HepG2 (cell line): ENCODE data around the gene DDC. TPM values are rescaled to one million over a fixed set of nuclear protein-coding genes. Genes with fewer than 3 reads are reported as not detected.

Source experiments
- AGO2 ChIP-seq: fragments of 200-400 bp; formaldehyde crosslinking; optimal IDR thresholded peaks from 2 replicates; pipeline ENCODE3; 2017; ENCODE audit warnings: mild to moderate bottlenecking, low read depth, low read length, moderate library complexity
- AKAP8 ChIP-seq: sonication (generic); formaldehyde crosslinking; IDR thresholded peaks from 2 replicates; pipeline ENCODE4 v1.5.1; 2020; ENCODE audit warnings: mild to moderate bottlenecking, missing genetic modification reagents
- FOXJ3 ChIP-seq: sonication (generic); formaldehyde crosslinking; IDR thresholded peaks from 2 replicates; pipeline ENCODE4 v1.4.0; 2020; ENCODE audit warnings: missing genetic modification reagents, mild to moderate bottlenecking, borderline replicate concordance
- GATAD1 ChIP-seq: IDR thresholded peaks from 2 replicates; pipeline ENCODE4 v1.6.1; 2016; ENCODE audit warnings: missing genetic modification reagents, missing compliant biosample characterization
- GPN1 ChIP-seq: sonication (generic); formaldehyde crosslinking; IDR thresholded peaks from 2 replicates; pipeline ENCODE4 v1.5.1; 2020; ENCODE audit warnings: missing genetic modification reagents, borderline replicate concordance
- MEIS2 ChIP-seq: sonication (generic); formaldehyde crosslinking; IDR thresholded peaks from 2 replicates; pipeline ENCODE4 v1.9.0; 2021; ENCODE audit warnings: mild to moderate bottlenecking, missing genetic modification reagents
- ONECUT2 ChIP-seq: sonication (generic); formaldehyde crosslinking; IDR thresholded peaks from 2 replicates; pipeline ENCODE4 v1.4.0; 2020; ENCODE audit warnings: missing genetic modification reagents
- RXRB ChIP-seq: IDR thresholded peaks from 2 replicates; pipeline ENCODE4 v1.6.1; 2016; ENCODE audit warnings: borderline replicate concordance, missing genetic modification reagents, missing compliant biosample characterization
- SPEN ChIP-seq: sonication (generic); formaldehyde crosslinking; IDR thresholded peaks from 2 replicates; pipeline ENCODE4 v1.5.1; 2020; ENCODE audit warnings: low read depth, mild to moderate bottlenecking, missing genetic modification reagents
- ZNF24 ChIP-seq: fragments of 450-650 bp; IDR thresholded peaks from 2 replicates; pipeline ENCODE4 v1.6.1; 2017; ENCODE audit warnings: antibody characterized with exemption, mild to moderate bottlenecking
- ZNF550 ChIP-seq: sonication (generic); formaldehyde crosslinking; IDR thresholded peaks from 2 replicates; pipeline ENCODE4 v1.4.0; 2020; ENCODE audit warnings: mild to moderate bottlenecking, missing genetic modification reagents, borderline replicate concordance
- ZNF614 ChIP-seq: IDR thresholded peaks from 2 replicates; pipeline ENCODE4 v1.6.1; 2018; ENCODE audit warnings: missing biosample characterization, missing genetic modification reagents, inconsistent platforms, borderline replicate concordance
- ZNF850 ChIP-seq: sonication (generic); formaldehyde crosslinking; conservative IDR thresholded peaks from 2 replicates; pipeline ENCODE4 v1.9.0; 2021; ENCODE audit warnings: mild to moderate bottlenecking, missing genetic modification reagents
- polyA plus RNA-seq, 8 experiments: library from polyadenylated mRNA; depleted of rRNA in 3 of 8; stranded (reverse) in 7 of 8; unstranded in 1 of 8; fragments of >200 nt; fragmentation: Illumina TruSeq in 4 of 8; extraction: Trizol in 4 of 8; gene quantifications; 2 replicates each; pipeline versions ENCODE4 v1.2.1 to v1.2.3, GENCODE V29; 2011 to 2016; ENCODE audit warnings: low read depth in 4 of 8, missing spikeins in 1 of 8, mixed read lengths in 1 of 8; ENCODE audit not compliant: insufficient read depth in 1 of 8
- total RNA-seq, 5 experiments: library from RNA; depleted of rRNA; stranded (reverse); fragments of >200 nt; fragmentation: Illumina TruSeq; extraction: Trizol; gene quantifications; 2 replicates each; pipeline ENCODE4 v1.2.3, GENCODE V29; 2016; ENCODE audit warnings: low read depth in 1 of 5
- TF ChIP-seq, protein P1 (sequence below): sonication (generic); formaldehyde crosslinking; IDR thresholded peaks from 2 replicates; pipeline ENCODE4 v1.5.1; 2020; ENCODE audit warnings: missing genetic modification reagents, mild to moderate bottlenecking, borderline replicate concordance
- TF ChIP-seq, protein P2 (sequence below): sonication (generic); formaldehyde crosslinking; IDR thresholded peaks from 2 replicates; pipeline ENCODE4 v1.4.0; 2020; ENCODE audit warnings: missing genetic modification reagents, borderline replicate concordance
- TF ChIP-seq, protein P3 (sequence below): sonication (generic); formaldehyde crosslinking; IDR thresholded peaks from 2 replicates; pipeline ENCODE4 v1.4.0; 2020; ENCODE audit warnings: missing genetic modification reagents
- TF ChIP-seq, protein P4 (sequence below), 2 experiments: sonication (generic) in 1 of 2; formaldehyde crosslinking in 1 of 2; IDR thresholded peaks; 2 replicates each; pipeline versions ENCODE4 v1.4.0 to v1.6.1; 2018 to 2020; ENCODE audit warnings: missing genetic modification reagents in 2 of 2, borderline replicate concordance in 1 of 2, low read depth in 1 of 2, mild to moderate bottlenecking in 1 of 2, missing biosample characterization in 1 of 2
- TF ChIP-seq, protein P5 (sequence below): sonication (generic); formaldehyde crosslinking; conservative IDR thresholded peaks from 2 replicates; pipeline ENCODE4 v1.8.0; 2022; ENCODE audit warnings: mild to moderate bottlenecking, moderate library complexity, missing genetic modification reagents

The DDC gene
- total and polyA plus RNA-seq, 2 of the 13 experiments (the other 11 are each of a cell fraction or from before 2014, with no cell fraction given), result 11.7 to 93.3 TPM

DNA sequence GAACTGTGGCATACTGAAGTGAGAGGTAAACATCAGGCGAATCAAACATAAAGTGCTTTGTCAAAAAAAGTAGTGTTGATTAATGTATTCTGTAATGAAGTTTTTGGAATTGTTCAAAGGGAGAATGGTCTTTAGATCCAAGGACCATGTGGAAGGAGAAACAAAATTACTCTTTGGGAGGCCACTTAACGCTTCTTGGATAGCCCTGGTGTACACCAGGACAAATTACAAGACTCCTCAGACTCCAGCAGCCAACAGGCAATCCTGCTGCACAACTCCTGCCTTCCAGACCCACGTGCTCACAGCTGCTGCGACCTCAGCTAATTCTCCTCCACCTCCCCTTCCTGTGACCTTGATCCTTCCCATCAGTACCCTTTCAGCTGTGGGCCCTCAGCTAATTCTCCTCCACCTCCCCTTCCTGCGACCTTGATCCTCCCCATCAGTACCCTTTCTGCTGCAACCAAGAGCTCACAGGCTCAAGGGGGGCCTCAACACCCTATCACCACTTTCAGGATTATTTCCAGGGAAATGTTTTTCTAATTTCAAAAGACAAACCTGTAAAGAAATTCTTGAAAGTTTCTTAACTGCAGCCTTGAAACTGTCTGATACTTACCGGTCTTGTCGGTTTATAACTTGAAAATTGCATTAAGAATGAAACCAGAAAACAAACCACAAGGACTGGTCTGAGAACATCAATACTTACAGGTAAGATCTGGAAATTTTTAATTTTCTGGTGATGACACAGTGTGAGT, 29.7 kb upstream of the DDC start (continued):
- TF ChIP-seq, protein P1, sequence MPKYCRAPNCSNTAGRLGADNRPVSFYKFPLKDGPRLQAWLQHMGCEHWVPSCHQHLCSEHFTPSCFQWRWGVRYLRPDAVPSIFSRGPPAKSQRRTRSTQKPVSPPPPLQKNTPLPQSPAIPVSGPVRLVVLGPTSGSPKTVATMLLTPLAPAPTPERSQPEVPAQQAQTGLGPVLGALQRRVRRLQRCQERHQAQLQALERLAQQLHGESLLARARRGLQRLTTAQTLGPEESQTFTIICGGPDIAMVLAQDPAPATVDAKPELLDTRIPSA (CRISPR knock-in tag), result no peak
- TF ChIP-seq FOXJ3 (CRISPR knock-in tag) (no peak), GATAD1 (CRISPR knock-in tag) (no peak), ZNF550 (CRISPR knock-in tag) (no peak), ZNF24 (no peak), GPN1 (no peak), SPEN (CRISPR knock-in tag) (no peak), RXRB (CRISPR knock-in tag) (peak; percentile 49), AKAP8 (CRISPR knock-in tag) (no peak), ZNF850 (CRISPR knock-in tag) (no peak), MEIS2 (CRISPR knock-in tag) (no peak), ZNF614 (CRISPR knock-in tag) (no peak), ONECUT2 (CRISPR knock-in tag) (no peak), AGO2 (no peak)
- TF ChIP-seq, protein P2, sequence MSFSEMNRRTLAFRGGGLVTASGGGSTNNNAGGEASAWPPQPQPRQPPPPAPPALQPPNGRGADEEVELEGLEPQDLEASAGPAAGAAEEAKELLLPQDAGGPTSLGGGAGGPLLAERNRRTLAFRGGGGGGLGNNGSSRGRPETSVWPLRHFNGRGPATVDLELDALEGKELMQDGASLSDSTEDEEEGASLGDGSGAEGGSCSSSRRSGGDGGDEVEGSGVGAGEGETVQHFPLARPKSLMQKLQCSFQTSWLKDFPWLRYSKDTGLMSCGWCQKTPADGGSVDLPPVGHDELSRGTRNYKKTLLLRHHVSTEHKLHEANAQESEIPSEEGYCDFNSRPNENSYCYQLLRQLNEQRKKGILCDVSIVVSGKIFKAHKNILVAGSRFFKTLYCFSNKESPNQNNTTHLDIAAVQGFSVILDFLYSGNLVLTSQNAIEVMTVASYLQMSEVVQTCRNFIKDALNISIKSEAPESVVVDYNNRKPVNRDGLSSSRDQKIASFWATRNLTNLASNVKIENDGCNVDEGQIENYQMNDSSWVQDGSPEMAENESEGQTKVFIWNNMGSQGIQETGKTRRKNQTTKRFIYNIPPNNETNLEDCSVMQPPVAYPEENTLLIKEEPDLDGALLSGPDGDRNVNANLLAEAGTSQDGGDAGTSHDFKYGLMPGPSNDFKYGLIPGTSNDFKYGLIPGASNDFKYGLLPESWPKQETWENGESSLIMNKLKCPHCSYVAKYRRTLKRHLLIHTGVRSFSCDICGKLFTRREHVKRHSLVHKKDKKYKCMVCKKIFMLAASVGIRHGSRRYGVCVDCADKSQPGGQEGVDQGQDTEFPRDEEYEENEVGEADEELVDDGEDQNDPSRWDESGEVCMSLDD (CRISPR knock-in tag), result no peak
- TF ChIP-seq, protein P3, sequence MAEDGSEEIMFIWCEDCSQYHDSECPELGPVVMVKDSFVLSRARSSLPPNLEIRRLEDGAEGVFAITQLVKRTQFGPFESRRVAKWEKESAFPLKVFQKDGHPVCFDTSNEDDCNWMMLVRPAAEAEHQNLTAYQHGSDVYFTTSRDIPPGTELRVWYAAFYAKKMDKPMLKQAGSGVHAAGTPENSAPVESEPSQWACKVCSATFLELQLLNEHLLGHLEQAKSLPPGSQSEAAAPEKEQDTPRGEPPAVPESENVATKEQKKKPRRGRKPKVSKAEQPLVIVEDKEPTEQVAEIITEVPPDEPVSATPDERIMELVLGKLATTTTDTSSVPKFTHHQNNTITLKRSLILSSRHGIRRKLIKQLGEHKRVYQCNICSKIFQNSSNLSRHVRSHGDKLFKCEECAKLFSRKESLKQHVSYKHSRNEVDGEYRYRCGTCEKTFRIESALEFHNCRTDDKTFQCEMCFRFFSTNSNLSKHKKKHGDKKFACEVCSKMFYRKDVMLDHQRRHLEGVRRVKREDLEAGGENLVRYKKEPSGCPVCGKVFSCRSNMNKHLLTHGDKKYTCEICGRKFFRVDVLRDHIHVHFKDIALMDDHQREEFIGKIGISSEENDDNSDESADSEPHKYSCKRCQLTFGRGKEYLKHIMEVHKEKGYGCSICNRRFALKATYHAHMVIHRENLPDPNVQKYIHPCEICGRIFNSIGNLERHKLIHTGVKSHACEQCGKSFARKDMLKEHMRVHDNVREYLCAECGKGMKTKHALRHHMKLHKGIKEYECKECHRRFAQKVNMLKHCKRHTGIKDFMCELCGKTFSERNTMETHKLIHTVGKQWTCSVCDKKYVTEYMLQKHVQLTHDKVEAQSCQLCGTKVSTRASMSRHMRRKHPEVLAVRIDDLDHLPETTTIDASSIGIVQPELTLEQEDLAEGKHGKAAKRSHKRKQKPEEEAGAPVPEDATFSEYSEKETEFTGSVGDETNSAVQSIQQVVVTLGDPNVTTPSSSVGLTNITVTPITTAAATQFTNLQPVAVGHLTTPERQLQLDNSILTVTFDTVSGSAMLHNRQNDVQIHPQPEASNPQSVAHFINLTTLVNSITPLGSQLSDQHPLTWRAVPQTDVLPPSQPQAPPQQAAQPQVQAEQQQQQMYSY, result no peak
- TF ChIP-seq, protein P4, sequence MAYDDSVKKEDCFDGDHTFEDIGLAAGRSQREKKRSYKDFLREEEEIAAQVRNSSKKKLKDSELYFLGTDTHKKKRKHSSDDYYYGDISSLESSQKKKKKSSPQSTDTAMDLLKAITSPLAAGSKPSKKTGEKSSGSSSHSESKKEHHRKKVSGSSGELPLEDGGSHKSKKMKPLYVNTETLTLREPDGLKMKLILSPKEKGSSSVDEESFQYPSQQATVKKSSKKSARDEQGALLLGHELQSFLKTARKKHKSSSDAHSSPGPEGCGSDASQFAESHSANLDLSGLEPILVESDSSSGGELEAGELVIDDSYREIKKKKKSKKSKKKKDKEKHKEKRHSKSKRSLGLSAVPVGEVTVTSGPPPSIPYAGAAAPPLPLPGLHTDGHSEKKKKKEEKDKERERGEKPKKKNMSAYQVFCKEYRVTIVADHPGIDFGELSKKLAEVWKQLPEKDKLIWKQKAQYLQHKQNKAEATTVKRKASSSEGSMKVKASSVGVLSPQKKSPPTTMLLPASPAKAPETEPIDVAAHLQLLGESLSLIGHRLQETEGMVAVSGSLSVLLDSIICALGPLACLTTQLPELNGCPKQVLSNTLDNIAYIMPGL (CRISPR knock-in tag; IDR thresholded peaks at IDR 0.05; ENCODE audit: borderline replicate concordance in 1 of 2, low read depth in 1 of 2), result no peak
- TF ChIP-seq, protein P5, sequence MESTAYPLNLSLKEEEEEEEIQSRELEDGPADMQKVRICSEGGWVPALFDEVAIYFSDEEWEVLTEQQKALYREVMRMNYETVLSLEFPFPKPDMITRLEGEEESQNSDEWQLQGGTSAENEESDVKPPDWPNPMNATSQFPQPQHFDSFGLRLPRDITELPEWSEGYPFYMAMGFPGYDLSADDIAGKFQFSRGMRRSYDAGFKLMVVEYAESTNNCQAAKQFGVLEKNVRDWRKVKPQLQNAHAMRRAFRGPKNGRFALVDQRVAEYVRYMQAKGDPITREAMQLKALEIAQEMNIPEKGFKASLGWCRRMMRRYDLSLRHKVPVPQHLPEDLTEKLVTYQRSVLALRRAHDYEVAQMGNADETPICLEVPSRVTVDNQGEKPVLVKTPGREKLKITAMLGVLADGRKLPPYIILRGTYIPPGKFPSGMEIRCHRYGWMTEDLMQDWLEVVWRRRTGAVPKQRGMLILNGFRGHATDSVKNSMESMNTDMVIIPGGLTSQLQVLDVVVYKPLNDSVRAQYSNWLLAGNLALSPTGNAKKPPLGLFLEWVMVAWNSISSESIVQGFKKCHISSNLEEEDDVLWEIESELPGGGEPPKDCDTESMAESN, result no peak
